HepG2 (cell line): Measurements from ENCODE around the gene ENPP1. TPM values are rescaled to one million over a fixed set of nuclear protein-coding genes. Genes with fewer than 3 reads are reported as not detected.

ENCODE experiments used
- ATAC-seq: fragments of 200-7000 bp; cut with Tn5 transposase; 3 replicates; pipeline ENCODE4 v1.9.1; 2020; ENCODE audit warnings: mild to moderate bottlenecking, moderate library complexity
- BruUV-seq: library from RNA; stranded (reverse); fragments of 400-500 nt; replicated peaks from 2 replicates; lab custom pipeline; 2021; lab: Mats Ljungman, UMichigan
- CTCF ChIA-PET: fragments of 300-600 bp; formaldehyde crosslinking; extraction: SDS; loops from one replicate; lab custom pipeline; 2021; ENCODE audit warnings: low total read pairs, inconsistent platforms, low intra/inter-chr PET ratio; lab: Yijun Ruan, JAX
- POLR2A ChIA-PET: fragments of 350-600 bp; sonication (Branson Sonifier 250); formaldehyde crosslinking; loops from one replicate; lab custom pipeline; 2020; ENCODE audit warnings: antibody characterized with exemption, inconsistent platforms; lab: Yijun Ruan, JAX
- DNase-seq: peaks from one replicate; pipeline ENCODE4 v3.0.0-alpha.2; 2015; ENCODE audit warnings: low spot score
- FAIRE-seq: peaks from 3 replicates; lab custom pipeline; 2011; peaks lifted over from hg19 to GRCh38; lab: Jason Lieb, UNC
- H2AFZ ChIP-seq: one replicate; pipeline ENCODE4 v1.6.1; 2011; ENCODE audit warnings: low read length, inconsistent platforms
- H3K27ac ChIP-seq: fragments of 300-600 bp; 3 replicates; pipeline ENCODE4 v1.8.0; 2011; ENCODE audit warnings: mixed run types, mild to moderate bottlenecking, mixed read lengths, low read length, inconsistent platforms; ENCODE audit not compliant: insufficient read depth; ENCODE audit errors: extremely low read length
- H3K27me3 ChIP-seq, 2 experiments: fragments of 200-600 bp in 1 of 2; 2 replicates in 1 of 2; 3 replicates in 1 of 2; pipeline versions ENCODE4 v1.6.0 to v1.8.0; 2011; ENCODE audit warnings: low read length in 2 of 2, mild to moderate bottlenecking in 2 of 2, moderate library complexity in 2 of 2, inconsistent platforms in 1 of 2; ENCODE audit not compliant: insufficient read depth in 2 of 2, control insufficient read depth in 1 of 2
- H3K36me3 ChIP-seq, 2 experiments: fragments of 200-600 bp in 1 of 2; replicated peaks in 1 of 2; 2 replicates in 1 of 2; 3 replicates in 1 of 2; pipeline versions ENCODE4 v1.5.1 to v1.8.0; 2011; ENCODE audit warnings: low read length in 2 of 2, inconsistent platforms in 1 of 2; ENCODE audit not compliant: insufficient read depth in 2 of 2, control insufficient read depth in 1 of 2
- H3K4me1 ChIP-seq: 2 replicates; pipeline ENCODE4 v1.5.1; 2012; ENCODE audit warnings: low read length, inconsistent platforms; ENCODE audit not compliant: insufficient read depth
- H3K4me2 ChIP-seq: 2 replicates; pipeline ENCODE4 v1.6.0; 2011; ENCODE audit warnings: low read depth, low read length, inconsistent platforms
- H3K4me3 ChIP-seq, 3 experiments: fragments of 200-600 bp in 1 of 3; sonication (generic), shearing (Covaris generic) in 1 of 3; replicated peaks in 1 of 3; 2 replicates each; pipeline ENCODE4 v1.5.1; 2011 to 2016; ENCODE audit warnings: low read length in 3 of 3, inconsistent platforms in 2 of 3, low read depth in 2 of 3, mild to moderate bottlenecking in 2 of 3, control low read depth in 1 of 3, mixed read lengths in 1 of 3; ENCODE audit not compliant: insufficient read depth in 1 of 3
- H3K79me2 ChIP-seq: one replicate; pipeline ENCODE4 v1.6.1; 2011; ENCODE audit warnings: low read length, inconsistent platforms; ENCODE audit not compliant: insufficient read depth
- H3K9ac ChIP-seq: 2 replicates; pipeline ENCODE4 v1.6.0; 2011; ENCODE audit warnings: mild to moderate bottlenecking, low read depth, low read length, inconsistent platforms; ENCODE audit not compliant: insufficient read depth
- H3K9me3 ChIP-seq: 2 replicates; pipeline ENCODE4 v1.5.1; 2012; ENCODE audit warnings: mild to moderate bottlenecking, low read length
- H4K20me1 ChIP-seq: 2 replicates; pipeline ENCODE4 v1.6.0; 2011; ENCODE audit warnings: inconsistent platforms, mild to moderate bottlenecking, low read length, moderate library complexity; ENCODE audit not compliant: insufficient read depth
- ATF1 ChIP-seq: IDR thresholded peaks from 2 replicates; pipeline ENCODE4 v1.6.1; 2016; ENCODE audit warnings: mild to moderate bottlenecking, control low read depth
- ATF7-NPFF ChIP-seq: sonication (generic); formaldehyde crosslinking; IDR thresholded peaks from 2 replicates; pipeline ENCODE4 v1.8.1; 2023; ENCODE audit warnings: mild to moderate bottlenecking, low read depth, missing genetic modification reagents, moderate library complexity
- HNF1A ChIP-seq, 2 experiments: sonication (generic) in 1 of 2; formaldehyde crosslinking in 1 of 2; IDR thresholded peaks; 2 replicates each; pipeline versions ENCODE4 v1.4.0 to v1.6.1; 2016 to 2020; ENCODE audit warnings: borderline replicate concordance in 1 of 2, low read depth in 1 of 2, mild to moderate bottlenecking in 1 of 2, missing genetic modification reagents in 1 of 2
- NFYB ChIP-seq: sonication (generic); formaldehyde crosslinking; IDR thresholded peaks from 2 replicates; pipeline ENCODE4 v1.4.0; 2020; ENCODE audit warnings: missing genetic modification reagents
- PAF1 ChIP-seq: IDR thresholded peaks from 2 replicates; pipeline ENCODE4 v1.6.1; 2016; ENCODE audit warnings: missing genetic modification reagents, missing compliant biosample characterization
- RBM22 ChIP-seq: fragments of 200-400 bp; formaldehyde crosslinking; optimal IDR thresholded peaks from 2 replicates; pipeline ENCODE3; 2017; ENCODE audit warnings: mild to moderate bottlenecking, low read length, moderate library complexity
- SYNCRIP ChIP-seq: fragments of 200-400 bp; formaldehyde crosslinking; IDR thresholded peaks from 2 replicates; pipeline ENCODE4 v1.6.1; 2018; ENCODE audit warnings: mild to moderate bottlenecking, low read depth, low read length; ENCODE audit not compliant: insufficient read depth
- TBX2 ChIP-seq: sonication (generic); formaldehyde crosslinking; IDR thresholded peaks from 2 replicates; pipeline ENCODE4 v1.5.0; 2020; ENCODE audit warnings: missing genetic modification reagents, mild to moderate bottlenecking, borderline replicate concordance
- ZNF577 ChIP-seq: sonication (generic); formaldehyde crosslinking; IDR thresholded peaks from 2 replicates; pipeline ENCODE4 v1.4.0; 2020; ENCODE audit warnings: mild to moderate bottlenecking, low read depth, missing genetic modification reagents, borderline replicate concordance
- ZSCAN20 ChIP-seq: sonication (generic); formaldehyde crosslinking; IDR thresholded peaks from 2 replicates; pipeline ENCODE4 v1.4.0; 2020; ENCODE audit warnings: missing genetic modification reagents, mild to moderate bottlenecking, borderline replicate concordance
- ZSCAN5A ChIP-seq: sonication (generic); formaldehyde crosslinking; IDR thresholded peaks from 2 replicates; pipeline ENCODE4 v1.8.0; 2022; ENCODE audit warnings: mild to moderate bottlenecking, missing genetic modification reagents, borderline replicate concordance
- WGBS: methylation state at CpG from one replicate; pipeline ENCODE4 v1.1.6; 2017; ENCODE audit warnings: low lambda C conversion rate; 5-methylcytosine and 5-hydroxymethylcytosine counted together
- in situ Hi-C: cut with HindIII; loops from 2 replicates; pipeline ENCODE4 v1.10.0; 2017; ENCODE audit warnings: low pct_unique_long_range_greater_than_20kb; ENCODE audit not compliant: extremely low pct_ligation_motif_present
- intact Hi-C: fragments of 100-400 bp; cut with micrococcal nuclease; formaldehyde crosslinking; loops from one replicate; pipeline ENCODE4 v1.10.0; 2022; ENCODE audit not compliant: unreplicated experiment
- polyA plus RNA-seq, 8 experiments: library from polyadenylated mRNA; depleted of rRNA in 3 of 8; stranded (reverse) in 7 of 8; unstranded in 1 of 8; fragments of >200 nt; fragmentation: Illumina TruSeq in 4 of 8; extraction: Trizol in 4 of 8; gene quantifications; 2 replicates each; pipeline versions ENCODE4 v1.2.1 to v1.2.3, GENCODE V29; 2011 to 2016; ENCODE audit warnings: low read depth in 4 of 8, missing spikeins in 1 of 8, mixed read lengths in 1 of 8; ENCODE audit not compliant: insufficient read depth in 1 of 8
- total RNA-seq, 5 experiments: library from RNA; depleted of rRNA; stranded (reverse); fragments of >200 nt; fragmentation: Illumina TruSeq; extraction: Trizol; gene quantifications; 2 replicates each; pipeline ENCODE4 v1.2.3, GENCODE V29; 2016; ENCODE audit warnings: low read depth in 1 of 5
- TF ChIP-seq, protein P1 (sequence below): sonication (generic); formaldehyde crosslinking; IDR thresholded peaks from 2 replicates; pipeline ENCODE4 v1.4.0; 2020; ENCODE audit warnings: low read depth, missing genetic modification reagents

The ENPP1 gene
- total and polyA plus RNA-seq, 2 of the 13 experiments (the other 11 are each of a cell fraction or from before 2014, with no cell fraction given): 56.5 to 160 TPM

DNA sequence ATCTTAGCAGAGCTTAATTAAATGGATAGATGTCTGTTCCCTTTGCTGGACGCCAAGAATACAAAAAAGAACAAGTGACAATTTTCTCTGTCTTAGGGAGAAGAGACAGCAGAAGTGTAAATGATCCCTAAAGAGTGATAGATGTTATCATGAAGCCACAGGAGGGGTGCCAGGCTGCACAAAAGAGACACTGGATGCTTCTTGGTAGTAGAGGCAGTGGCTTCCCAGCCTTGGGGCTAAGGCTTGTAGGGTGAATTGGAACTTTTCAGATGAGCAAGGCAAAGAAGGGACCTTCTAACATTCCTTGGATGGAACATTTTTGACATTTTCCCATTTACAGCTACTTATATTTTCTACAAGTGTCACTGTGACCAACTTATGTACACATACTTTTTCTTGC is 85.4 kb downstream of the ENPP1 start:
- H3K9ac ChIP-seq: no peak overlapping the region
- no peaks in the 10 kb centered on the region for H3K79me2 ChIP-seq
- no TSS peak for BruUV-seq
- H3K4me3 ChIP-seq: no peak overlapping the region
- DNase-seq: no peak
- peaks cover 63% of the 10 kb centered on the region for H3K4me1 ChIP-seq
- in situ Hi-C loops (no loop called here), intact Hi-C loops (no loop called here)
- H2AFZ ChIP-seq: no peak overlapping the region
- CTCF ChIA-PET: no interaction called here
- ATAC-seq: no peak
- POLR2A ChIA-PET: interaction anchor here (0.8 to 3.6 kb wide), 7 partner anchors 19 to 87 kb away, joined by 3 to 41 read pairs (median 6); partner anchors contain the start of gene CCN2
- H3K27ac ChIP-seq: peak overlapping the region; percentile 97
- FAIRE-seq: no peak
- 95% methylated on average over 1 of the region's 1 CpG for WGBS
- peaks cover 14 to 36% of the 10 kb centered on the region in 2 experiments for H3K36me3 ChIP-seq
- H3K9me3 ChIP-seq: peaks cover 10% of the 10 kb centered on the region
- TF ChIP-seq NFYB (no peak), RBM22 (peak; percentile 74), ATF7-NPFF (CRISPR knock-in tag) (0 out of 2 replicates have a peak, but pooled peaks have one; percentile 12), TBX2 (CRISPR knock-in tag) (no peak), ZSCAN5A (no peak), SYNCRIP (no peak), ZSCAN20 (CRISPR knock-in tag) (no peak), HNF1A (IDR thresholded peaks at IDR 0.05; ENCODE audit: low read depth) (no peak), HNF1A (CRISPR knock-in tag; IDR thresholded peaks at IDR 0.05; ENCODE audit: borderline replicate concordance) (no peak), ATF1 (CRISPR knock-in tag) (no peak), ZNF577 (CRISPR knock-in tag) (no peak), PAF1 (CRISPR knock-in tag) (peak; percentile 75; the same call in 1 of the 2 replicates)
- TF ChIP-seq, protein P1, sequence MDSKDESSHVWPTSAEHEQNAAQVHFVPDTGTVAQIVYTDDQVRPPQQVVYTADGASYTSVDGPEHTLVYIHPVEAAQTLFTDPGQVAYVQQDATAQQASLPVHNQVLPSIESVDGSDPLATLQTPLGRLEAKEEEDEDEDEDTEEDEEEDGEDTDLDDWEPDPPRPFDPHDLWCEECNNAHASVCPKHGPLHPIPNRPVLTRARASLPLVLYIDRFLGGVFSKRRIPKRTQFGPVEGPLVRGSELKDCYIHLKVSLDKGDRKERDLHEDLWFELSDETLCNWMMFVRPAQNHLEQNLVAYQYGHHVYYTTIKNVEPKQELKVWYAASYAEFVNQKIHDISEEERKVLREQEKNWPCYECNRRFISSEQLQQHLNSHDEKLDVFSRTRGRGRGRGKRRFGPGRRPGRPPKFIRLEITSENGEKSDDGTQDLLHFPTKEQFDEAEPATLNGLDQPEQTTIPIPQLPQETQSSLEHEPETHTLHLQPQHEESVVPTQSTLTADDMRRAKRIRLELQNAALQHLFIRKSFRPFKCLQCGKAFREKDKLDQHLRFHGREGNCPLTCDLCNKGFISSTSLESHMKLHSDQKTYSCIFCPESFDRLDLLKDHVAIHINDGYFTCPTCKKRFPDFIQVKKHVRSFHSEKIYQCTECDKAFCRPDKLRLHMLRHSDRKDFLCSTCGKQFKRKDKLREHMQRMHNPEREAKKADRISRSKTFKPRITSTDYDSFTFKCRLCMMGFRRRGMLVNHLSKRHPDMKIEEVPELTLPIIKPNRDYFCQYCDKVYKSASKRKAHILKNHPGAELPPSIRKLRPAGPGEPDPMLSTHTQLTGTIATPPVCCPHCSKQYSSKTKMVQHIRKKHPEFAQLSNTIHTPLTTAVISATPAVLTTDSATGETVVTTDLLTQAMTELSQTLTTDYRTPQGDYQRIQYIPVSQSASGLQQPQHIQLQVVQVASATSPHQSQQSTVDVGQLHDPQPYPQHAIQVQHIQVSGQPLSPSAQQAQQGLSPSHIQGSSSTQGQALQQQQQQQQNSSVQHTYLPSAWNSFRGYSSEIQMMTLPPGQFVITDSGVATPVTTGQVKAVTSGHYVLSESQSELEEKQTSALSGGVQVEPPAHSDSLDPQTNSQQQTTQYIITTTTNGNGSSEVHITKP (CRISPR knock-in tag): no peak
- H4K20me1 ChIP-seq: no peaks in the 10 kb centered on the region
- H3K4me2 ChIP-seq: no peak overlapping the region
- H3K27me3 ChIP-seq: no peaks in the 10 kb centered on the region
